22Rv1 (cell line): ENCODE results near the gene TRIO.

Source experiments
- ZFX ChIP-seq: fragments of 450-650 bp; IDR thresholded peaks from 2 replicates; pipeline ENCODE4 v1.6.1; 2017; ENCODE audit warnings: antibody characterized with exemption, borderline replicate concordance
- TF ChIP-seq, protein P1 (sequence below): fragments of 450-650 bp; IDR thresholded peaks from 2 replicates; pipeline ENCODE4 v1.5.1; 2017; ENCODE audit warnings: mild to moderate bottlenecking

DNA sequence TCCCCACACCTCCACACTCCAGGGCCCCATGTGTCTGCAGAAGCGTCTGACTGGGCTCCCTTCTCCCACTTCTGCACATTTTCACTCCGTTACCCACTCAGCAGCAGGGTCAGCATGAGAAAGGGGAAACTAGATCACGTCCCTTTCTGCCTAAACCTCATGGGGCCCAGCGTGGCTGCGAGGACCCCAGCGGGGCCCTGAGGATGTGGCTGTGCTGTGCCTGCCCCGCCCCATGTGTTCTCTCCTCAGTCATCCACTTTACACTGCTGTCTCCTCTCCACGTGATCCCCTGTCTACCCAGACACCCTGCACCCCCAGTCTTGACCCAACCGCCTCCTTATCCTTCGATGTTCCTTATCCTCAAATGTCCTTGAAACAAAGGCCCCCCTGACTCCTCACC lies 378.6 kb downstream of the TRIO start:
- TF ChIP-seq, protein P1, sequence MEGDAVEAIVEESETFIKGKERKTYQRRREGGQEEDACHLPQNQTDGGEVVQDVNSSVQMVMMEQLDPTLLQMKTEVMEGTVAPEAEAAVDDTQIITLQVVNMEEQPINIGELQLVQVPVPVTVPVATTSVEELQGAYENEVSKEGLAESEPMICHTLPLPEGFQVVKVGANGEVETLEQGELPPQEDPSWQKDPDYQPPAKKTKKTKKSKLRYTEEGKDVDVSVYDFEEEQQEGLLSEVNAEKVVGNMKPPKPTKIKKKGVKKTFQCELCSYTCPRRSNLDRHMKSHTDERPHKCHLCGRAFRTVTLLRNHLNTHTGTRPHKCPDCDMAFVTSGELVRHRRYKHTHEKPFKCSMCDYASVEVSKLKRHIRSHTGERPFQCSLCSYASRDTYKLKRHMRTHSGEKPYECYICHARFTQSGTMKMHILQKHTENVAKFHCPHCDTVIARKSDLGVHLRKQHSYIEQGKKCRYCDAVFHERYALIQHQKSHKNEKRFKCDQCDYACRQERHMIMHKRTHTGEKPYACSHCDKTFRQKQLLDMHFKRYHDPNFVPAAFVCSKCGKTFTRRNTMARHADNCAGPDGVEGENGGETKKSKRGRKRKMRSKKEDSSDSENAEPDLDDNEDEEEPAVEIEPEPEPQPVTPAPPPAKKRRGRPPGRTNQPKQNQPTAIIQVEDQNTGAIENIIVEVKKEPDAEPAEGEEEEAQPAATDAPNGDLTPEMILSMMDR: no peak
- no peak for TF ChIP-seq ZFX
